Large intestine (tissue), 3 donors: ENCODE data around the gene SBNO1. TPM values are rescaled to one million over a fixed set of nuclear protein-coding genes. Genes with fewer than 3 reads are reported as not detected.
"Not testable (repeated sequence)": the region's sequence is repeated elsewhere in the genome, so short reads cannot be mapped to it uniquely, and the experiment has no call there.

Experiments used
- DNase-seq, 2 donors: peaks; one replicate each; pipeline versions ENCODE4 v3.0.0 to v3.0.0-alpha.2; 2013
- H3K27ac ChIP-seq: one replicate; pipeline ENCODE4 v1.5.1; 2013; ENCODE audit warnings: low read length
- H3K27me3 ChIP-seq: 2 replicates; pipeline ENCODE4 v1.6.1; 2013; ENCODE audit warnings: low read length; ENCODE audit not compliant: control insufficient read depth, insufficient read depth
- H3K36me3 ChIP-seq: 2 replicates; pipeline ENCODE4 v1.6.1; 2013; ENCODE audit warnings: low read length; ENCODE audit not compliant: control insufficient read depth, insufficient read depth
- H3K4me1 ChIP-seq: one replicate; pipeline ENCODE4 v1.6.1; 2013; ENCODE audit warnings: low read length; ENCODE audit not compliant: control insufficient read depth, insufficient read depth
- H3K4me3 ChIP-seq: one replicate; pipeline ENCODE4 v1.5.1; 2013; ENCODE audit warnings: low read length
- H3K9me3 ChIP-seq: one replicate; pipeline ENCODE4 v1.6.1; 2013; ENCODE audit warnings: mild to moderate bottlenecking, low read depth, low read length, moderate library complexity; ENCODE audit not compliant: control insufficient read depth
- WGBS: methylation state at CpG from one replicate; pipeline ENCODE4 v1.1.5; 2013; ENCODE audit warnings: low lambda C conversion rate; ENCODE audit not compliant: insufficient coverage; 5-methylcytosine and 5-hydroxymethylcytosine counted together
- polyA plus RNA-seq: library from polyadenylated mRNA; unstranded; fragments of 120-200 nt; gene quantifications from one replicate; pipeline ENCODE4 v1.2.1, GENCODE V29; 2013

Gene SBNO1
- polyA plus RNA-seq, 1 donor = 18.8 TPM

- no peaks in the 10 kb centered on the region for H3K9me3 ChIP-seq
- no peak overlapping the region for H3K4me3 ChIP-seq
- no peak for DNase-seq
- H3K27me3 ChIP-seq = no peaks in the 10 kb centered on the region
- H3K27ac ChIP-seq = no peak overlapping the region
- H3K36me3 ChIP-seq = peaks cover 27% of the 10 kb centered on the region
- no CpG with 5 or more reads among the region's 2 CpGs for WGBS
- no peaks in the 10 kb centered on the region for H3K4me1 ChIP-seq
Measured at GRCh38 chr12:123351349-123351748, 13.3 kb downstream of the SBNO1 start.

GRCh38 chr12:123346946-123347345 is 17.7 kb downstream of the SBNO1 start:
- peaks cover 62% of the 10 kb centered on the region for H3K36me3 ChIP-seq
- H3K4me1 ChIP-seq = no peaks in the 10 kb centered on the region
- H3K27me3 ChIP-seq = no peaks in the 10 kb centered on the region
- no peaks in the 10 kb centered on the region for H3K9me3 ChIP-seq
- no peak overlapping the region for H3K27ac ChIP-seq
- H3K4me3 ChIP-seq = no peak overlapping the region
- 100% methylated on average over 6 of the region's 12 CpGs for WGBS
- DNase-seq = no peak

- no peak overlapping the region for H3K4me3 ChIP-seq
- H3K36me3 ChIP-seq = peaks cover 77% of the 10 kb centered on the region
- H3K4me1 ChIP-seq = no peaks in the 10 kb centered on the region
- no peaks in the 10 kb centered on the region for H3K27me3 ChIP-seq
- no peaks in the 10 kb centered on the region for H3K9me3 ChIP-seq
- DNase-seq = no peak
- no peak overlapping the region for H3K27ac ChIP-seq
- no CpG with 5 or more reads among the region's 6 CpGs for WGBS
Measured at GRCh38 chr12:123344086-123344485, 20.6 kb downstream of the SBNO1 start.

GRCh38 chr12:123337070-123337469 is 27.6 kb downstream of the SBNO1 start:
- H3K27ac ChIP-seq = no peak overlapping the region
- no peaks in the 10 kb centered on the region for H3K9me3 ChIP-seq
- H3K27me3 ChIP-seq = no peaks in the 10 kb centered on the region
- DNase-seq = no peak
- whole genome bisulfite sequencing = 100% methylated on average over 1 of the region's 5 CpGs
- H3K36me3 ChIP-seq = peaks cover 58% of the 10 kb centered on the region
- H3K4me3 ChIP-seq = no peak overlapping the region
- H3K4me1 ChIP-seq = no peaks in the 10 kb centered on the region

GRCh38 chr12:123336530-123336929 is 28.1 kb downstream of the SBNO1 start:
- no peak for DNase-seq
- Histone ChIP-seq H3K9me3 (no peaks in the 10 kb centered on the region), H3K4me3 (no peak overlapping the region), H3K27ac (no peak overlapping the region), H3K36me3 (peaks cover 62% of the 10 kb centered on the region), H3K4me1 (no peaks in the 10 kb centered on the region), H3K27me3 (no peaks in the 10 kb centered on the region)
- no CpG with 5 or more reads among the region's 8 CpGs for WGBS

- Histone ChIP-seq H3K27me3 (no peaks in the 10 kb centered on the region), H3K4me1 (no peaks in the 10 kb centered on the region), H3K4me3 (no peak overlapping the region), H3K9me3 (no peaks in the 10 kb centered on the region), H3K36me3 (peaks cover 59% of the 10 kb centered on the region), H3K27ac (no peak overlapping the region)
- DNase-seq = no peak
- WGBS = 83% methylated on average over 1 of the region's 3 CpGs
Measured at GRCh38 chr12:123335490-123335889, 29.2 kb downstream of the SBNO1 start.

GRCh38 chr12:123329799-123330198 is 34.8 kb downstream of the SBNO1 start:
- Histone ChIP-seq H3K4me3 (no peak overlapping the region), H3K27me3 (no peaks in the 10 kb centered on the region), H3K4me1 (no peaks in the 10 kb centered on the region), H3K27ac (no peak overlapping the region), H3K36me3 (peaks cover 65% of the 10 kb centered on the region), H3K9me3 (no peaks in the 10 kb centered on the region)
- no peak for DNase-seq
- WGBS = 100% methylated on average over 1 of the region's 1 CpG

GRCh38 chr12:123319826-123320225 is 44.8 kb downstream of the SBNO1 start:
- peaks cover 80% of the 10 kb centered on the region for H3K36me3 ChIP-seq
- no peaks in the 10 kb centered on the region for H3K4me1 ChIP-seq

GRCh38 chr12:123319273-123319672 is 45.4 kb downstream of the SBNO1 start:
- DNase-seq = no peak
- Histone ChIP-seq H3K4me1 (no peaks in the 10 kb centered on the region), H3K9me3 (no peaks in the 10 kb centered on the region), H3K4me3 (no peak overlapping the region), H3K27ac (no peak overlapping the region), H3K36me3 (peaks cover 78% of the 10 kb centered on the region), H3K27me3 (no peaks in the 10 kb centered on the region)
- WGBS = no CpG with 5 or more reads among the region's 3 CpGs

More at GRCh38 chr12:123319826-123320225, 44.8 kb downstream of the SBNO1 start:
- Histone ChIP-seq H3K27me3 (no peaks in the 10 kb centered on the region), H3K4me3 (no peak overlapping the region), H3K27ac (no peak overlapping the region), H3K9me3 (no peaks in the 10 kb centered on the region)
- 100% methylated on average over 1 of the region's 6 CpGs for WGBS
- no peak for DNase-seq

GRCh38 chr12:123313046-123313445 is 51.6 kb downstream of the SBNO1 start:
- 100% methylated on average over 4 of the region's 4 CpGs for WGBS
- peaks cover 85% of the 10 kb centered on the region for H3K36me3 ChIP-seq
- H3K4me1 ChIP-seq, DNase-seq, H3K4me3 ChIP-seq, H3K27me3 ChIP-seq, H3K9me3 ChIP-seq, H3K27ac ChIP-seq: not testable (repeated sequence)

GRCh38 chr12:123306200-123306599 is 58.4 kb downstream of the SBNO1 start:
- no peak overlapping the region for H3K27ac ChIP-seq
- H3K9me3 ChIP-seq = no peaks in the 10 kb centered on the region
- H3K36me3 ChIP-seq = peaks cover 81% of the 10 kb centered on the region
- H3K4me1 ChIP-seq = no peaks in the 10 kb centered on the region
- H3K27me3 ChIP-seq = no peaks in the 10 kb centered on the region
- no CpG with 5 or more reads among the region's 3 CpGs for WGBS
- no peak for DNase-seq
- no peak overlapping the region for H3K4me3 ChIP-seq
